ENCODE measurements around the gene RBFOX2.

RBFOX2 gene

DNA sequence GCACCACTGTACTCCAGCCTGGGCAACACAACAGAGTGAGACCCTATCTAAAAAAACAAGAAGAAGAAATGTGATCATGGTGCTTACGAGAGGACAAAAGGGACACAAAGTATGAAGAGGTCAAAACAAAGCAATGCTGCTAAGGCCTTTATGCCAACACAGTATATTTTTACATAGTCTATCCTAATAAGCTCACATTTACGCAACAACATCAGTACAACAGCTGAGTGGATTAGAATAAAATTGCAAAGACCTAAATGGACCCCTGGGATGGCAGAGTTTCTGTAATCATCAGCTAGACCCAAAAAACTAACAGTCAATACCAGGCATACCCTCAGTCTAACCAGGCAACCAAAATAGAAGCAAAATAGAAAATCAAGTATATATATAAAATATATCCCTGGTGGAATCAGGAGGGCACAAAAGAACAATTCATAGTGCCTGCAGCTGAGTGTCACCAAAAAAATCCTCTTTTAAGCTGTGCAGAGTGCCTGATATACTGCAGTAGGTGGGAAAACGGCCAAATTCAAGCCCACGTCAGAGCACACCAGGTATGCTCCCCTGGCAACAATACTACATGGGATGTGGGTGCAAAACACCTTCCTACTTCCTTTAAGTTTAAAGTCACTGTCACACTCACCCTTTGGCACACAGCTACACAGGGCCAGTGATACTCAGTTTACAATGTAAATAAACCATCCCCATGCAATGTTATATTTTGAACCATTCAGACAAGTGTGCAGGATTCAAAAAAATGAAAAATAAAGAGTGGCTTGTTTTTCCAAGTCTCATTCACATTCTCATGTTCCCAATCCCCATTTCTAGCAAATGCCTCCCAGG lies 57.8 kb downstream of the RBFOX2 start:
- no peak for DNase-seq (ENCODE audit: low read depth)
- TF ChIP-seq MYC (IDR thresholded peaks at IDR 0.05; ENCODE audit: low read depth, low read length) (no peak), CTCF (IDR thresholded peaks at IDR 0.05; ENCODE audit: low read depth, low read length) (no peak), POLR2A (IDR thresholded peaks at IDR 0.05; ENCODE audit: extremely low read depth, insufficient read length) (no peak)
- TF ChIP-seq, protein P1, sequence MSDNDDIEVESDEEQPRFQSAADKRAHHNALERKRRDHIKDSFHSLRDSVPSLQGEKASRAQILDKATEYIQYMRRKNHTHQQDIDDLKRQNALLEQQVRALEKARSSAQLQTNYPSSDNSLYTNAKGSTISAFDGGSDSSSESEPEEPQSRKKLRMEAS (IDR thresholded peaks at IDR 0.05; ENCODE audit: low read depth, low read length): no peak
- no peak overlapping the region for H3K4me3 ChIP-seq (ENCODE audit: low read depth, low read length)

GRCh38 chr22:35967046-35967397 lies 61.6 kb downstream of the RBFOX2 start:
- no peak for TF ChIP-seq CTCF (IDR thresholded peaks at IDR 0.05; ENCODE audit: low read depth, low read length)
- TF ChIP-seq POLR2A (IDR thresholded peaks at IDR 0.05; ENCODE audit: extremely low read depth, insufficient read length): no peak
- no peak for TF ChIP-seq MYC (IDR thresholded peaks at IDR 0.05; ENCODE audit: low read depth, low read length)
- TF ChIP-seq, protein P1 (IDR thresholded peaks at IDR 0.05; ENCODE audit: low read depth, low read length): no peak
- no peak for DNase-seq (ENCODE audit: low read depth)
- H3K4me3 ChIP-seq (ENCODE audit: low read depth, low read length): no peak overlapping the region

GRCh38 chr22:35966314-35967045 lies 62.1 kb downstream of the RBFOX2 start:
- H3K4me3 ChIP-seq (ENCODE audit: low read depth, low read length): no peak overlapping the region
- no peak for TF ChIP-seq MYC (IDR thresholded peaks at IDR 0.05; ENCODE audit: low read depth, low read length)
- TF ChIP-seq, protein P1 (IDR thresholded peaks at IDR 0.05; ENCODE audit: low read depth, low read length): no peak
- no peak for TF ChIP-seq CTCF (IDR thresholded peaks at IDR 0.05; ENCODE audit: low read depth, low read length)
- no peak for TF ChIP-seq POLR2A (IDR thresholded peaks at IDR 0.05; ENCODE audit: extremely low read depth, insufficient read length)
- DNase-seq (ENCODE audit: low read depth): no peak

DNA sequence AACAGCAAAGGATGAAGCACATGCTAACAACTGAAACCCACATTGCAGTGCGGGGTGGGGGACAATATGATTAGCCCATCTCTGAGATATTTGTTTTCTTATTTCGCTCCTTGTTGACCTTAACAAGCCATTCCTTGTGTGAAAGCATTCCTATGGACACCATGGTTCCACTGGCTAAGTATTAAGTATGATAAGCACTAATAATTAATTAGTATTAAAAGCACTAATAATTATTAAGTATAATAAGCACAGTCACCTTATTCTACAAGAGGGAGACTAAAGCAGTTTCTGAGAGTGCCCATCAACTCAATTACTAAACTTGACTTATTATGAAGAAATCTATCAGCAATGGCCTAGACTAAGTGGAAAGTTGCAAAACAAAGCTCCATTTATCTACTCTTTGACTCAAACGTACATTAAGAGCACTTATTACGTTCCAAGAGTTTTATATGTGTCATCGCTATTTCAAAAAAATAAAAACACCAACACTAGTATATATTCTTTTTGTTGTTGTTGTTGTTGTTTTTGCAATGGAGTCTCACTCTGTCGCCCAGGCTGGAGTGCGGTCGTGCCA lies 65.3 kb downstream of the RBFOX2 start:
- DNase-seq (ENCODE audit: low read depth): no peak
- H3K4me3 ChIP-seq (ENCODE audit: low read depth, low read length): no peak overlapping the region
- TF ChIP-seq POLR2A (IDR thresholded peaks at IDR 0.05; ENCODE audit: extremely low read depth, insufficient read length) (no peak), CTCF (IDR thresholded peaks at IDR 0.05; ENCODE audit: low read depth, low read length) (no peak), MYC (IDR thresholded peaks at IDR 0.05; ENCODE audit: low read depth, low read length) (no peak)
- TF ChIP-seq, protein P1 (IDR thresholded peaks at IDR 0.05; ENCODE audit: low read depth, low read length): no peak

DNA sequence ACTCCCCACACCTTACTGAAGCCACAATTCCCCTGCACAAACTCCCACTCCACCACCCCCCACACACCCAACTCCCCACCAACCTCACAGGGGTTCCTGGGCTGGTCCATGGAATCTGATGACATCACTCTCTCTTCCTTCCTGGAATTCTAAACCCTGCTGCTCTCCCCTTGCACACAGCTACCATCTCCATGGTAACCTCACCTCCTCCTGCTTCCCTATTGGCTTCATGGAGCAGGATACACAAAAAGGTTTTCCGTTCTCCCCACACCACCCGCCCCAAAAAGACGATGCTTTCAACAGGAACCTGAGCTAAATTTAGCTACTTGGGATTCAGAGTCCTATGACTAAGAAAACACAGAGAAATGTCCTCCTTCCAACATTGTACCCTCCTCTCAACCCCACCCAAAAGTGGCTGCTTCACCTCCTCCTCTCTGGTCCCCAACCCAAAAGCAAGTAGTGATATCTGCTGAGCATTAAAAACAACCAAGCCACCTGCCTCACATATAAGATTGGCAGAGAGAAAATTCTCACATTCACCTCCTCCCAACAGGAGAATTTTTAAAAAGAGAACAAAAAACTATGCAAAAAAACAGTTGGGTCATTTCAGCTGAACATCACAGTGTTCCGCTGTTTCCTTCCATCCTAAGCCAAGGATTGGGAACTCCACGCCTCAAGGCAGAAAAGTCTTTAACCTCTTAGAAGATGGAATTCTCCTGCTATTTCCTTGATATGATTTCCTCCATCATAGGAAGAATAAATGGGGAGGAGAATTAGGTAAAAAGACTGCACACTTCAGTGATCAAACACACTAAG lies 66.9 kb downstream of the RBFOX2 start:
- H3K4me3 ChIP-seq (ENCODE audit: low read depth, low read length): no peak overlapping the region
- no peak for DNase-seq (ENCODE audit: low read depth)
- TF ChIP-seq MYC (IDR thresholded peaks at IDR 0.05; ENCODE audit: low read depth, low read length) (no peak), POLR2A (IDR thresholded peaks at IDR 0.05; ENCODE audit: extremely low read depth, insufficient read length) (no peak), CTCF (IDR thresholded peaks at IDR 0.05; ENCODE audit: low read depth, low read length) (no peak)
- TF ChIP-seq, protein P1 (IDR thresholded peaks at IDR 0.05; ENCODE audit: low read depth, low read length): no peak
